ENCODE data around the gene E2F1.
A peak's percentile ranks its signal among the peaks of the same experiment; 100 is the strongest.

Gene E2F1

GRCh38 chr20:33684533-33685327 lies 1.5 kb downstream of the E2F1 start:
- Histone ChIP-seq H3K36me3 (no peaks in the 10 kb centered on the region), H3K27me3 (no peaks in the 10 kb centered on the region), H3K27ac (no peak overlapping the region), H3K4me1 (peaks cover 0 to 42% (median 30%) of the 10 kb centered on the region in 4 donors), H3K9me3 (no peaks in the 10 kb centered on the region), H3K4me3 (no peak overlapping the region)
- intact Hi-C loops (cut with DNase I; ENCODE audit: low total_unique reads) = loop anchor here (10.0 kb wide), 1 partner anchor 50 kb away; the partner anchor contains the start of gene ZNF341
- TF ChIP-seq, protein P1, sequence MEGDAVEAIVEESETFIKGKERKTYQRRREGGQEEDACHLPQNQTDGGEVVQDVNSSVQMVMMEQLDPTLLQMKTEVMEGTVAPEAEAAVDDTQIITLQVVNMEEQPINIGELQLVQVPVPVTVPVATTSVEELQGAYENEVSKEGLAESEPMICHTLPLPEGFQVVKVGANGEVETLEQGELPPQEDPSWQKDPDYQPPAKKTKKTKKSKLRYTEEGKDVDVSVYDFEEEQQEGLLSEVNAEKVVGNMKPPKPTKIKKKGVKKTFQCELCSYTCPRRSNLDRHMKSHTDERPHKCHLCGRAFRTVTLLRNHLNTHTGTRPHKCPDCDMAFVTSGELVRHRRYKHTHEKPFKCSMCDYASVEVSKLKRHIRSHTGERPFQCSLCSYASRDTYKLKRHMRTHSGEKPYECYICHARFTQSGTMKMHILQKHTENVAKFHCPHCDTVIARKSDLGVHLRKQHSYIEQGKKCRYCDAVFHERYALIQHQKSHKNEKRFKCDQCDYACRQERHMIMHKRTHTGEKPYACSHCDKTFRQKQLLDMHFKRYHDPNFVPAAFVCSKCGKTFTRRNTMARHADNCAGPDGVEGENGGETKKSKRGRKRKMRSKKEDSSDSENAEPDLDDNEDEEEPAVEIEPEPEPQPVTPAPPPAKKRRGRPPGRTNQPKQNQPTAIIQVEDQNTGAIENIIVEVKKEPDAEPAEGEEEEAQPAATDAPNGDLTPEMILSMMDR (IDR thresholded peaks at IDR 0.05) = no peak
- DNase-seq = no peak

DNA sequence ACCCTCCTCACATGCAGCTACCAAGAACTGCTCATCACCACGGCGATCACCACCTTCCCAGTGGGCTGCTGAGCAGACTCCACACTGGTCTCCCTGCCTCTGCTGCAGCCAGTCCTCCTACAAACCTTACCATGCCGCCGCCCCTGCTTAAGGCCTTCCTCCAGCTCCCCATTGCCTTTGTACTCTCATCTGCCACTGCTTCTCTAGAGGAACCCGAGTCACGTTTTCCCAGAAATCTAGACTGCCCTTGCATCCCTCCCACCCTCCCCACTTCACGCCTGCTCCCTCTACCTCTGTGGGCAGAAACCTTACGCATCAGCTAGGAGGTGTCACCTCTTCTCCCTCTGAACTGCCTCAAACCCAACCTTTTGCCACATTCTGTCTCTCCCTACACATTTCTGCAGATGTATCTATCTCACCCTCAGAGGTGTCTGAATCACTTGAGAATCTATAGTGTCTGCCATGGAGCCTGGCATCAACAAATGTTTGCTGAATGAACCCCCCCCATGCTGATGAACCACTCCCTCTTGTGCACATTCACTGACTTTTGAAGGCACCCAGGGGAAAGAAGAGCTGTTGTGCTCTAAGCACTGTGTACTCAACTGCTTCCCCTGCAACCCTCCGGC lies 4.3 kb downstream of the E2F1 start:
- Histone ChIP-seq H3K27ac (no peak overlapping the region), H3K27me3 (no peaks in the 10 kb centered on the region), H3K36me3 (no peaks in the 10 kb centered on the region), H3K9me3 (no peaks in the 10 kb centered on the region), H3K4me3 (no peak overlapping the region), H3K4me1 (peaks cover 0 to 42% (median 31%) of the 10 kb centered on the region in 4 donors)
- TF ChIP-seq, protein P1 (IDR thresholded peaks at IDR 0.05) = no peak
- intact Hi-C loops (cut with DNase I; ENCODE audit: low total_unique reads) = loop anchor here (10.0 kb wide), 1 partner anchor 53 kb away; the partner anchor contains the start of gene ZNF341
- DNase-seq = no peak

GRCh38 chr20:33681288-33681687 lies 4.9 kb downstream of the E2F1 start:
- H3K4me1 ChIP-seq = peaks cover 0 to 44% (median 35%) of the 10 kb centered on the region in 4 donors
- intact Hi-C loops (cut with DNase I; ENCODE audit: low total_unique reads) = loop anchor here (10.0 kb wide), 1 partner anchor 54 kb away; the partner anchor contains the start of gene ZNF341
- H3K27me3 ChIP-seq = no peaks in the 10 kb centered on the region
- TF ChIP-seq, protein P1 (IDR thresholded peaks at IDR 0.05) = no peak
- H3K27ac ChIP-seq = peak overlapping the region; percentile 57 to 63
- H3K9me3 ChIP-seq = no peaks in the 10 kb centered on the region
- H3K4me3 ChIP-seq = no peak overlapping the region
- no peaks in the 10 kb centered on the region for H3K36me3 ChIP-seq
- no peak for DNase-seq

GRCh38 chr20:33680686-33681085 lies 5.5 kb downstream of the E2F1 start:
- Histone ChIP-seq H3K9me3 (no peaks in the 10 kb centered on the region), H3K27me3 (no peaks in the 10 kb centered on the region), H3K27ac (peak overlapping the region; percentile 57 to 63), H3K4me3 (no peak overlapping the region), H3K36me3 (no peaks in the 10 kb centered on the region), H3K4me1 (peaks cover 0 to 47% (median 38%) of the 10 kb centered on the region in 4 donors)
- peak in 1 of 2 donors; percentile 85 for DNase-seq
- intact Hi-C loops (cut with DNase I; ENCODE audit: low total_unique reads) = loop anchor here (10.0 kb wide), 1 partner anchor 54 kb away; the partner anchor contains the start of gene ZNF341
- TF ChIP-seq, protein P1 (IDR thresholded peaks at IDR 0.05) = no peak

GRCh38 chr20:33679758-33680485 lies 6.3 kb downstream of the E2F1 start:
- DNase-seq = peak in 1 of 2 donors; percentile 16
- Histone ChIP-seq H3K9me3 (no peaks in the 10 kb centered on the region), H3K4me3 (no peak overlapping the region), H3K4me1 (peaks cover 0 to 47% (median 40%) of the 10 kb centered on the region in 4 donors), H3K36me3 (no peaks in the 10 kb centered on the region), H3K27me3 (no peaks in the 10 kb centered on the region), H3K27ac (peak overlapping the region; percentile 55 to 63)
- intact Hi-C loops (cut with DNase I; ENCODE audit: low total_unique reads) = loop anchor here (10.0 kb wide), 1 partner anchor 55 kb away; the partner anchor contains the start of gene ZNF341
- TF ChIP-seq, protein P1 (IDR thresholded peaks at IDR 0.05) = no peak
